ENCODE measurements around the gene NDUFA5. TPM values are rescaled to one million over a fixed set of nuclear protein-coding genes. Genes with fewer than 3 reads are reported as not detected.

The NDUFA5 gene
- total RNA-seq, 2 donors from 2014 or later: 53.3 to 65.8 TPM

- no peak for TF ChIP-seq POLR2A (IDR thresholded peaks at IDR 0.05)
- TF ChIP-seq, protein P1, sequence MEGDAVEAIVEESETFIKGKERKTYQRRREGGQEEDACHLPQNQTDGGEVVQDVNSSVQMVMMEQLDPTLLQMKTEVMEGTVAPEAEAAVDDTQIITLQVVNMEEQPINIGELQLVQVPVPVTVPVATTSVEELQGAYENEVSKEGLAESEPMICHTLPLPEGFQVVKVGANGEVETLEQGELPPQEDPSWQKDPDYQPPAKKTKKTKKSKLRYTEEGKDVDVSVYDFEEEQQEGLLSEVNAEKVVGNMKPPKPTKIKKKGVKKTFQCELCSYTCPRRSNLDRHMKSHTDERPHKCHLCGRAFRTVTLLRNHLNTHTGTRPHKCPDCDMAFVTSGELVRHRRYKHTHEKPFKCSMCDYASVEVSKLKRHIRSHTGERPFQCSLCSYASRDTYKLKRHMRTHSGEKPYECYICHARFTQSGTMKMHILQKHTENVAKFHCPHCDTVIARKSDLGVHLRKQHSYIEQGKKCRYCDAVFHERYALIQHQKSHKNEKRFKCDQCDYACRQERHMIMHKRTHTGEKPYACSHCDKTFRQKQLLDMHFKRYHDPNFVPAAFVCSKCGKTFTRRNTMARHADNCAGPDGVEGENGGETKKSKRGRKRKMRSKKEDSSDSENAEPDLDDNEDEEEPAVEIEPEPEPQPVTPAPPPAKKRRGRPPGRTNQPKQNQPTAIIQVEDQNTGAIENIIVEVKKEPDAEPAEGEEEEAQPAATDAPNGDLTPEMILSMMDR (IDR thresholded peaks at IDR 0.05): peak; percentile 49 to 75 (median 60)
- DNase-seq (ENCODE audit: low spot score): peak; percentile 24
- H3K4me1 ChIP-seq (replicated peaks): no peaks in the 10 kb centered on the region
- H3K9me3 ChIP-seq: no peaks in the 10 kb centered on the region
- H3K27ac ChIP-seq: no peak overlapping the region
- 18% methylated on average over 3 of the region's 3 CpGs for WGBS
- H3K4me3 ChIP-seq: no peak overlapping the region
- H3K27me3 ChIP-seq (replicated peaks; ENCODE audit: insufficient read depth): no peaks in the 10 kb centered on the region
- intact Hi-C loops (cut with DNase I): loop anchor here (5.0 kb wide), 2 partner anchors 43 to 203 kb away; no protein-coding TSS in a partner anchor
- no peaks in the 10 kb centered on the region for H3K36me3 ChIP-seq
Observed at GRCh38 chr7:123494193-123494796, 63.3 kb downstream of the NDUFA5 start.

GRCh38 chr7:123492485-123492884 is 65.1 kb downstream of the NDUFA5 start:
- WGBS: 75% methylated on average over 3 of the region's 3 CpGs
- Histone ChIP-seq H3K4me1 (replicated peaks) (no peaks in the 10 kb centered on the region), H3K36me3 (no peaks in the 10 kb centered on the region), H3K27me3 (replicated peaks; ENCODE audit: insufficient read depth) (no peaks in the 10 kb centered on the region), H3K27ac (no peak overlapping the region), H3K4me3 (no peak overlapping the region), H3K9me3 (no peaks in the 10 kb centered on the region)
- TF ChIP-seq, protein P1 (IDR thresholded peaks at IDR 0.05): no peak
- TF ChIP-seq POLR2A (IDR thresholded peaks at IDR 0.05) (no peak), POLR2AphosphoS5 (IDR thresholded peaks at IDR 0.05) (no peak)
- intact Hi-C loops (cut with DNase I): loop anchor here (5.0 kb wide), 2 partner anchors 45 to 205 kb away; no protein-coding TSS in a partner anchor
- DNase-seq (ENCODE audit: low spot score): no peak

Other genes with a start within 250 kb of the NDUFA5 start
- 1 to 10 TPM; 2.0 to 4.8 TPM for gene IQUB, start 23.2 kb downstream of the NDUFA5 start, total RNA-seq
- 1 to 10 TPM in 1 of 2 donors, not detected in 1; 1.1 TPM for gene ASB15, start 44.0 kb upstream of the NDUFA5 start, total RNA-seq
- 1 to 10 TPM in 1 of 2 donors, not detected in 1; 4.6 TPM for gene LMOD2, start 98.0 kb upstream of the NDUFA5 start, total RNA-seq
- gene WASL, start 191.2 kb upstream of the NDUFA5 start, total RNA-seq: 10 to 100 TPM; 37.7 to 64.9 TPM

Data from prostate gland (tissue), 2 donors.